Stimulated activated CD8-positive, alpha-beta memory T cell treated with anti-CD3 and anti-CD28 coated beads, Interleukin-12 subunit alpha, Interleukin-12 subunit beta, amount 100 ng/mL, for 1 hour (primary cell): Measurements from ENCODE around the gene TBC1D2B.

ENCODE experiments used
- DNase-seq: peaks from one replicate; pipeline ENCODE4 v3.0.0-alpha.2; 2020; ENCODE audit warnings: low read depth

TBC1D2B gene

GRCh38 chr15:78072080-78072892, 5.2 kb downstream of the TBC1D2B start:
- no peak for DNase-seq

- no peak for DNase-seq
Measured at GRCh38 chr15:78071383-78071782, 6.1 kb downstream of the TBC1D2B start.

- DNase-seq: no peak
Measured at GRCh38 chr15:78070049-78070700, 7.3 kb downstream of the TBC1D2B start.

DNA sequence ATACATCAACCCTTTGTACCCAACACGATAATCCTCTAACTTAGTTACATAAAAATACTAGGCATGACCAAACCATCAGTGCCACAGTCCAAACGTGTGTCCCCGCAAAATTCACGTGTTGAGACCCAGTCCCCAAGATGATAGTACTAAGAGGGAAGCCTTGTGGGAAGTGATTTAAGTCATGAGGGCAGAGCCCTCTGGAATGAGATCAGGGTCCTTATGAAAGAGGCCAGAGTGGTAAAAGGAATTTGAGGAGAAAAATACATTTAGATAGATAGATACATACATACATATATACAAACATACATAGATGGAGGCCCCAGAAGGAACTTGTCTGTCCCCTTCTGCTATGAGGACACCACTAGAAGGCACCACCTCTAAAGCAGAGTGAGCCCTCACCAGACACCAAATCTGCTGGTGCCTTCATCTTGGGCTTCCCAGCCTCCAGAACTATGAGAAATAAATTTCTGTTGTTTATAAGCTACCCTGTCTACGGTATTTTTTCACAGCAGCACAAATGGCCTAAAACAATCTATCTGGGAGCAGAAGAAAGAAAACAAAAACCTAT, 8.0 kb downstream of the TBC1D2B start:
- no peak for DNase-seq

DNA sequence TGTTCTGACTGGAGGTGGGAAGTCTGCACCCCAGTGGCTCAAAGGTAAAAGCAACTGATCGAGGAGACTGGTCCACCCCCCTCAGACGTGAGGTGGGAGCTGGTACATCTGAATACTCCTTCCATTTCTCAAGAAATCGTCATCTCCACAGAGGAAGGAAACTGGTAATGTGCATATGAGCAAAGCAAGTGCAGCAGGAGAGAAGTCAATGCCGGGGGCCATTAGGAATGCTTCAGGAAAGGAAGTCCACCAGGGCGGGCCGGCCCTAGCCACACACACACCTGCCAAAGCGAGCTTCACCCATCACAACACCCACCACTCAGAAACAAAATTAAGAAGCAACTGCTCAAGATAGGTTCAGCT, 8.5 kb downstream of the TBC1D2B start:
- DNase-seq: no peak

DNA sequence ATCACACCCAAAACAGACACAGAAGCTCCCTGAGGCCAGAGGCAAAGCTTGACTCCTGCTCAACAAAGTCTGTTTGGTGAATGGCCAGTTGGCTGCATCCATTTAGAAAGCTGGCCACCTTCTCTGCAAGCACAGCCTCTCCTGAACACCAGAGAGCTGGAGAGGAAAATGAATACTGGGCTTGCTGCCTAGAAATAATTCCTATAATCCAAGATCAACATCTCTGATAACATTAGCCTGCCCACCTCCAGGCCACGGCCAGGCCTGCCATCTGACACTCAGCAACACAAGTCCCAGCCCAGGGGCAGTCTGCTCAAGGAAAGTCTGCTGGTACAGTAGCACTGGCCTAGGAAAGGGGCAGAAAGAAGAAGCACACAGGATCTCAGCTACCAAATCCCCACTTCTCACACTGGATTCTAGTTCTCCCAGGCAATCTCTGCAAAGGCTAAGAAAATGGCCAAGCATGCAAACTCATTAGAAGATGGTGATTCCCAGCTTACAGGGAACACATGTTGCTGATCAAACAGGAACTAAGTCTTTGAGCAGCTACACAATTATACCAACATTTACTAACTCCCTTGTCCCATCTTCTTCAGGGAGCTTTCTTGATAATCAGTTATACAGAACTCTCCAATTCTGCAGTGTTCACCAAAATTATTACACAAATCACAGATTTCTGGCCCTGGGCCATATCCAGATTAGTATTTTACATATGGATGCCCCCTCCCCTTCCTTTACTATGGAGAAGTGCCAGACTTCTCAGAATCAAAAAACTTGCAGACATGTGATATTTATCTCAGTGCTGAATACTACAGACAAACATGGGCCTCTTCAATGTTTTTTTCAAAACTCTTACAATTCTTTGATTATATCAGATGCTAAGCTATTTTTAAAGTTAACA, 9.9 kb downstream of the TBC1D2B start:
- DNase-seq: no peak

DNA sequence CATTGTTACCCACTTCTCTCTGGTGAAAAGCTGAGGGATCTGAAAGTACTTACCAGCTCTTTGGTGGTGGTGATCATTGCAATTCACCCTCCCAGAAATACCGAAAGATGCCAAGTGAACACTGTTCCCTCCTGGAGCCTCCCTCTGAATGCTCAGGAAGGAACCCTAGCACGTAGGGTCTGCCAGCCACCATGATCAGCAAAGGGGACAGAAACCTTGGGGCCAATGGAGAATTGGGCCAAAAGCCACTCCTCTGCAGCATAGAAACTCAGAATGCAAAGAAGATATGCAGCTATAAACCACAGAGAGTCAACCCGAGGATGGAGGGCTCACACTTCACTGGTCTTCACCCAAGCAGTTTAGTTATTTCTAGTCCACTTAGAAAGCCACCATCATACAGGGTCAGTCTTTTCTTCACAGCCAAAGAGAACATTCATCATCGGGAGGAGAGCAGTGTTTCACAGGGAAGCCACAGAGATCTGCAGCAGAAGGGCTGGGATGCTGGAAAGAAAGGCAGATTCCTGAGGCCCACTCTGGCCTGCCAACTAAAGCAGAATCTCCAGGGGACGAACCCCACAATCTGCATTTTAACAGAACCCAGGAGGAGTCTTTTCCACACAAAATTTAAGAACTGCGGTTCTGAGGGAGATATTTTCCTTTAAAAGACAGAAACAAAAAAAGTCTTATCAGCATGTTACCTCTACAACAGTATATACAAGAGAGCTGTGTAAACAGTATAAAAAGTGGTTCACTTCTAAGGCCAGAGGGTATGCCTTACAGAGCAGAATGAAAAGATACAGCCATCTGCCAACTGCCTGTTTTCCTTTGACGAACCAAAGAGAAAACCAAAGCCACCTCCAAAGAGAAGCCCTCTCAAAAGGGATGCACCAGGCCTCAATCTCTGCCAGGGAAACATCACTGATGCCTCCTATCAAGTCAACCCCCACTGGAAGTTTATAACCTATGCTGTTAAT, 11.3 kb downstream of the TBC1D2B start:
- DNase-seq: no peak

- DNase-seq: no peak
Measured at GRCh38 chr15:78065284-78065872, 12.1 kb downstream of the TBC1D2B start.

- DNase-seq: no peak
Measured at GRCh38 chr15:78064544-78064943, 13.0 kb downstream of the TBC1D2B start.

GRCh38 chr15:78063970-78064385, 13.5 kb downstream of the TBC1D2B start:
- DNase-seq: no peak

GRCh38 chr15:78063217-78063616, 14.3 kb downstream of the TBC1D2B start:
- no peak for DNase-seq

DNA sequence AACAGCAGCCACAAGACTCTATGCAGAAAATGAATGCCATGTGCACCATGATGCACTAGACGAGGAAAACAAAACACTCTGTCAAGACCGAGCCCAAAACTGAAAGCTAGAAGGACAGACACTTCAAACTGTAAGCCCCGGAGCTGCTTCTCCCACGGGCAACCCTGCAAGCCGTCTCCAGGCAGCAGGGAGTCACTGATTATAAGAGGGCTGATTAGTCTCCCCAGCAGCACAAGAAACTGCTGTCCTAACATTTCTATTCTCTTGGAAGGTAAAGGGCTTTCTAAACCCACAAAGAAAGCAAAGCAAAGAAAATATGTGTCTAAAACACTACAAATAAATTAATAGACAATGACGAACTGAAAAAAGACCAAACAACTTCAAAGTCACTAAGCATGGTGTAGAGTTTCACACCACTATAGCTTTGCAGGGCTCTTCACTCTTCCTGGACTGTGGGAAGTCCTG, 15.5 kb downstream of the TBC1D2B start:
- no peak for DNase-seq

DNA sequence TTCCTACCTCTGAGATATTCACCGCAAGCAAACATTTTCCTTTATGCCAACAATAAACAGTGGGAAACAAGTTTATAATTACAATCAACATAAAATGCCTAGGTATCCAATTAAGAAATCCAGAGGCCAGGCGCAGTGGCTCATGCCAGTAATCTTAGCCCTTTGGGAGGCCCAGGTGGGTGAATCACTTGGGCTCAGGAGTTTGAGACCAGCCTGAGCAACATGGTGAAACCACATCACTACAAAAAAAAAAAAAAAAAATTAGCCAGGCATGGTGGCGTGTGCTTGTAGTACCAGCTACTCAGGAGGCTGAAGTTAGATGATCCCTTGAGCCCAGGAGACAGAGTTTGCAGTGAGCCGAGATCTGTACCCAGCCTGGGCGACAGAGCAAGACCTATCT, 17.3 kb downstream of the TBC1D2B start:
- no peak for DNase-seq

DNA sequence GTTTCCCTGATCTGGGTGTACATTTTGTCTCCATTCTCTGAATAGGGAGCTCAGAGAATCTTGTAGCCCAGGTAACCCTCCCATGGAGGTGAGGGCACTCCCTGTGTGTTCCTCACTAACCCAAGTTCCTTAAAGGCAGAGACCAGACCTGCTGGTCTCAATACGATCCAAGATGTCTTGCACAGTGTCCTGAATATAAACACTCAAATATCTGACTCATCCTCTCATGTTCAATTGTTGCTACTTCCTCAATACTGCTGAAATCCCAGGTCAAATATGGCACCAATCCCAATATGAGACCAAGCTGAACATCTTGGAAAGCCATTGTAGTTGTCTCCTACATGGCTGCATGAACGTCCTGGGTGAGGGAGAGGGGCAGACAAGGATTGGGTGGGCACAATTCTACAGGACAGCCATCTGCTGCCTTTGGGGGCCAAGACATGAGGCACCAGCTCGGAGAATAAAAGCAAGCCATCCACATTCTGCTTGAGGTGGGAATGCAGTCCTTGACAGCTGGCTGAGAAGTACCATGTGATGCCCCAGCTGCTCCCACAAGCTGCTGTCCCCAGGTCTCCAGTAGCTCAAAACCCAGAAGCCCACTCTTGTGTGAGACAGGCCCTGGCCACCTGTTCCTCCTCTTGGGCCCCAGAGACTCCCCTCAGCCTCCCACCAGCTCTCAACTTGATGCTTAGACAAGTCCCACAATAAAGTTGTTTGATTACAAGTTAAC, 18.2 kb downstream of the TBC1D2B start:
- no peak for DNase-seq

DNA sequence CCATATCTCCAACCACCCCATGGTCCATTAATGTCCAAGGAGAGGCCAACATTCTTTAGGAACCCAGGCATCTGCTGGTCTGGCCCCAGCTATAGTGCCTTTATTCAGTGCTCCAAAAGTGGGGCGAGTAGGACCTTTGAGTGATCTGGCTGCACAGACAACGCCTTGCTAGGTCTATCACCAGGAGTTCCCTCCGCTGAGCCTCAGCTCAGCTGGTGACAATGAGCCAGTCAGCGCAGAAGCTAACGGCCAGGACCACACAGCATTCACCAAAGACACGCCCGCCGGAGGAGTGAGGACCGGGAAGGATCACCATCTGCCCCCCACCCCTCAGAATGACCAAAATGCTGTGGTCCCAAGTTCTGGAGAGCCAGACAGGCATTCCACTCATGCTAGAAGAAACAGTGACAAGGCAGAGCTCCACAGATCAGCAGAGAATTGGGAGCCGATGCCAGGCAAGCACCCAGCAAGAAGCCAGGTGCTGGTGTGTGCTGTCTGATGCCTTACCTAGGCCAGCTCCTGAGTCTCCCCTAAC, 19.0 kb downstream of the TBC1D2B start:
- DNase-seq: no peak

DNA sequence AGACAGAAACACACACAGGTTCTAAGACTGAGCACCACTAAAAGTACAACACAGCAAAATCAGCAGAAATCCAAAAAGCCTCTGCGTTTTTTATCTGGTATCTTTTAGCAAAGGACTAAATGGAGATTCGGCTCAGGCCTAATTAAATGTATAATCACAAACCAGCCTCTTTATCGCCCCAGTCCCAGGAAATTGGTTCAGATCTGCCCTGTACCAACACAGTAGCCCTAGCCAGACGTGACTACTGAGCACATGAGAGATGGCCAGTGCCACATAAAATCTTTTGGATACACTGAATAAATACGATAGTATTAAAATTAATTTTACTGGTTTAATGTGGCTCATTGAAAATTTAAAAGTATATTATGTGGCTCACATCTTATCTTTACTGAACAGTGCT, 19.7 kb downstream of the TBC1D2B start:
- no peak for DNase-seq

DNA sequence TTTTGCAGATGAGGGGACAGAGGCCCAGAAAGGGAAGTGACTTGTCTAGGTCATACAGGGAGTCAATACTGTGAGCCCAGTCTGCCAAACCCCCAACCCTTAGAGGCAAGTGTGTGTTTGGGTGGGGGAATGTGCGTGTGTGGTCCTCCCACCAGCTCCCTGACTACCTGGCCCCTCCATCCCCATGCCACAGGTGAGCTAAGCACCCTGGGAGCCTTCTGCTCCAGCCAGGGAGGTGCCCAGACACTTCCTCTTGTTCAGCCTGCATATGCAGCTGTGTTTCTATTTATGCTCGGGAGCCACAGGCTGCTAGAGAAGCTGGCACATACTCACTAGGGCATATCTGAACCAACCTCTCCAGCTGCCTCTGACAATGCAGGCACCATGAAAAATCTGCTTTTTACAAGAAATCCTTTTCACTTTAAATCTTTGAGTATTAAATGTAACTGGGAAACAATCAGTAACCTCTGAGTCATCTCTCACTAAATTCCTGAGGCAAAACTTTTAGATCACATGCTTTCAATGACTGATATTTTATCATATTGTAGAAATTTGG, 20.7 kb downstream of the TBC1D2B start:
- no peak for DNase-seq

DNA sequence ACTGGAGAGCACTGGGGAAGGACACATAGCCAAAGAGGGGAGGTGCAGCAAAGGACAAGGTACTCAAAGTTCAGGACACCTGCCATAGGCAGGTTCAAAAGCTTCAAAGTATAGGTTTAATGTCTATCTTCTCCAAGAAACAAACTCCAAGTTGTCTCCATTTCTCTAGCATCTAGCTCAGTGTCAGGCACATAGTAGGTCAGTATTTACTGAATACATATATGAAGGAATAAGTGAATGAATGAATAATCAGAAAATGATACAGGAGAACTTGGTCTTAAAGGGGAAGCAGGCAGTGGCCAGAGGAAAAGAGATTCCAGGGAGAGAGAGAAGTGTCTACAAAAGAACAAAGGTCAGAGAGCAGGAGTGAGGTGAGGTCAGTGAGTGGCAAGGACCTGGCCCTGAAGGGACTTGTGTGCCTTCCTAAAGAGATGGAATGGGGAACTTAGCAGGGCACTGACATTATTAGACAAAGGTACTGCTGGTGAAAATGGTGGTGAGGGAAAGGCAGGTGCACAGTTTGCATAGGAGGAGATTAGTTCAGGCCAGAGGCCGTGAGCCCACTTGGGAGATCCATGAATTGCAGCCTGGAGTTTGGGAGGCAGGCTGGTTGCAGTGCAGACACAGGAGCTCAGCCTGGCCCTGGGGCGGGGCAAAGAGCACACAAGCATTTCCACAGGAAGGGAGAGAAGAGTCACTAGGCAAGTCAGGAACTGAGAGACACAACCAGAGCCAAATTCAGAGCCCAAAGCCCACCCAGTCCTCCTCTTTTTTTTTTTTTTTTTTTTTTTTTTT, 21.4 kb downstream of the TBC1D2B start:
- no peak for DNase-seq

DNA sequence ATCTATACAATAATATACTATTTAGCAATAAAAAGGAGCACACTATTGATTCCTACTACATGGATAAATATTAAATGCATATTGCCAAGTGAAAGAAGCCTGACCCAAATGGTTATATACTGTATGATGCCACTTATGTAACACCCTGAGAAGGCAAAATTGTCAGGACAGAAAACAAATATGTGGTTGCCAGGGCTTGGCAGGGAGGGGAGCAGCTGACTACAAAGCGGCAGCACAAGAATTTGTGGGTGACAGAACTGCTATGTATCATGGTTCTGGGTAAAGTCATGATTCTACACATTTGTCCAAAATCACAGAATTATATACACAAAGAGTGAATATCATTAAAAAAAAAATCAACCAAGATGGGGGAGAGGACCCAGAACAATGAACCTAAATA, 22.5 kb downstream of the TBC1D2B start:
- no peak for DNase-seq
